Neural cell (in vitro differentiated cells): Measurements from ENCODE around the gene BICRA. TPM values are rescaled to one million over a fixed set of nuclear protein-coding genes. Genes with fewer than 3 reads are reported as not detected.

Experiments
- H2AFZ ChIP-seq: fragments of 200-600, 300-800 bp; sonication (generic), shearing (Covaris generic); 2 replicates; pipeline ENCODE4 v1.6.0; 2014; ENCODE audit warnings: low read depth, mild to moderate bottlenecking, antibody characterized with exemption, low read length, moderate library complexity
- H3F3A ChIP-seq: fragments of 200-600 bp; shearing (Covaris generic); 2 replicates; pipeline ENCODE4 v1.6.1; 2016; ENCODE audit warnings: mild to moderate bottlenecking, moderate library complexity, mixed read lengths, antibody characterized with exemption, low read length; ENCODE audit not compliant: insufficient read depth, poor library complexity, severe bottlenecking
- H3K27ac ChIP-seq: fragments of 200-600, 300-800 bp; sonication (generic), shearing (Covaris generic); 2 replicates; pipeline ENCODE4 v1.5.1; 2014; ENCODE audit warnings: mild to moderate bottlenecking, low read length, moderate library complexity
- H3K27me3 ChIP-seq: fragments of 300-800, 200-600 bp; sonication (generic), shearing (Covaris generic); 2 replicates; pipeline ENCODE4 v1.6.0; 2014; ENCODE audit warnings: mild to moderate bottlenecking, low read depth, low read length, moderate library complexity; ENCODE audit not compliant: insufficient read depth
- H3K36me3 ChIP-seq: fragments of 300-800, 200-600 bp; sonication (generic), shearing (Covaris generic); 2 replicates; pipeline ENCODE4 v1.5.1; 2014; ENCODE audit warnings: mild to moderate bottlenecking, antibody characterized with exemption, low read length, moderate library complexity; ENCODE audit not compliant: insufficient read depth
- H3K4me2 ChIP-seq: fragments of 300-800, 200-600 bp; sonication (generic), shearing (Covaris generic); 2 replicates; pipeline ENCODE4 v1.6.0; 2014; ENCODE audit warnings: mild to moderate bottlenecking, low read length
- H3K4me3 ChIP-seq: fragments of 300-800, 200-600 bp; sonication (generic), shearing (Covaris generic); 2 replicates; pipeline ENCODE4 v1.5.1; 2014; ENCODE audit warnings: mild to moderate bottlenecking, low read length, moderate library complexity
- H3K79me2 ChIP-seq: fragments of 200-600 bp; shearing (Covaris generic); replicated peaks from 2 replicates; pipeline ENCODE4 v1.6.0; 2014; ENCODE audit warnings: mild to moderate bottlenecking, low read length, moderate library complexity; ENCODE audit not compliant: insufficient read depth
- H3K9ac ChIP-seq: fragments of 300-800, 200-600 bp; sonication (generic), shearing (Covaris generic); 2 replicates; pipeline ENCODE4 v1.6.1; 2016; ENCODE audit warnings: mild to moderate bottlenecking, low read length, mixed read lengths
- H3K9me2 ChIP-seq: fragments of 200-600 bp; shearing (Covaris generic); 2 replicates; pipeline ENCODE4 v1.6.1; 2016; ENCODE audit warnings: mild to moderate bottlenecking, low read length, mixed read lengths; ENCODE audit not compliant: insufficient read depth
- H3K9me3 ChIP-seq: fragments of 200-600, 300-800 bp; sonication (generic), shearing (Covaris generic); 2 replicates; pipeline ENCODE4 v1.6.1; 2016; ENCODE audit warnings: mild to moderate bottlenecking, mixed run types, low read length, moderate library complexity, mixed read lengths
- H4K20me1 ChIP-seq: fragments of 200-600 bp; shearing (Covaris generic); 2 replicates; pipeline ENCODE4 v1.6.1; 2016; ENCODE audit warnings: mild to moderate bottlenecking, mixed run types; ENCODE audit not compliant: insufficient read depth
- EP300 ChIP-seq: fragments of 450-650 bp; conservative IDR thresholded peaks from 2 replicates; pipeline ENCODE4 v1.6.1; 2014; ENCODE audit warnings: antibody characterized with exemption, mild to moderate bottlenecking, moderate library complexity; ENCODE audit not compliant: poor library complexity, severe bottlenecking
- EZH2 ChIP-seq: fragments of 200-600, 300-800 bp; shearing (Covaris generic), sonication (generic); IDR thresholded peaks from 2 replicates; pipeline ENCODE4 v1.6.1; 2014; ENCODE audit warnings: antibody characterized with exemption, low read length, borderline replicate concordance, mild to moderate bottlenecking; ENCODE audit not compliant: insufficient read depth, poor library complexity, severe bottlenecking
- MXI1 ChIP-seq: fragments of 450-650 bp; conservative IDR thresholded peaks from 2 replicates; pipeline ENCODE4 v1.6.1; 2014; ENCODE audit warnings: antibody characterized with exemption, mild to moderate bottlenecking; ENCODE audit not compliant: poor library complexity, severe bottlenecking
- POLR2AphosphoS5 ChIP-seq: IDR thresholded peaks from 2 replicates; pipeline ENCODE4 v1.6.1; 2012
- RAD21 ChIP-seq: fragments of 450-650 bp; conservative IDR thresholded peaks from 2 replicates; pipeline ENCODE4 v1.6.1; 2014; ENCODE audit warnings: antibody characterized with exemption, mild to moderate bottlenecking, moderate library complexity
- SMC3 ChIP-seq: fragments of 450-650 bp; conservative IDR thresholded peaks from 2 replicates; pipeline ENCODE4 v1.6.1; 2014; ENCODE audit warnings: antibody characterized with exemption, mild to moderate bottlenecking, moderate library complexity; ENCODE audit not compliant: poor library complexity
- TAF1 ChIP-seq: IDR thresholded peaks from 2 replicates; pipeline ENCODE4 v1.6.1; 2012; ENCODE audit warnings: low read depth
- polyA plus RNA-seq: library from polyadenylated mRNA; depleted of rRNA; stranded (reverse); fragments of >200 nt; gene quantifications from 2 replicates; pipeline ENCODE4 v1.2.3, GENCODE V29; 2014
- TF ChIP-seq, protein P1 (sequence below): IDR thresholded peaks from 2 replicates; pipeline ENCODE4 v1.6.1; 2012; ENCODE audit warnings: borderline replicate concordance
- TF ChIP-seq, protein P2 (sequence below): fragments of 450-650 bp; IDR thresholded peaks from 2 replicates; pipeline ENCODE4 v1.5.1; 2014; ENCODE audit warnings: antibody characterized with exemption, mild to moderate bottlenecking, moderate library complexity; ENCODE audit not compliant: poor library complexity, severe bottlenecking

BICRA gene
- polyA plus RNA-seq, 1 donor from 2014 or later, result 0.11 TPM

DNA sequence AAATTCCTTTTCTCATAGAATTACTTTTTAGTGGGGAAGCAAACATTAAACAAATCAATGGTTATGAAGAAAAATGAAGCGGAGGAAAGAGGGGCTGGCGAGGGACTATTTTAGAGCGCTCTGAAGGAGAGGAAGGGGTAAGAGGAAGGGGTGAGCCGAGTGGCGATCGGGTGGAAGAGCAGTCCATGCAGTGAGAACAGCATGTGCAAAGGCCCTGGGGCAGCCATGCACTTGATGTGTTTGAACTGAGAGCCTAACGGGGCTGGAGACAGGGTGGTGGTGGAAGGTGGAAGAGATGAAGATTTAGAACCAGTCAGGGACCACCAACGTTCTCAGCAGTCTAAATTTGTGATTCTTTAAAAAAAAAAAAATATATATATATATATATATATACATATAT, 122.0 kb downstream of the BICRA start:
- no peaks in the 10 kb centered on the region for H3F3A ChIP-seq
- no peak overlapping the region for H3K9ac ChIP-seq
- no peaks in the 10 kb centered on the region for H4K20me1 ChIP-seq
- H3K9me2 ChIP-seq, result no peaks in the 10 kb centered on the region
- no peaks in the 10 kb centered on the region for H3K36me3 ChIP-seq
- H3K79me2 ChIP-seq, result no peaks in the 10 kb centered on the region
- H3K27me3 ChIP-seq, result peaks cover 6% of the 10 kb centered on the region
- H2AFZ ChIP-seq, result no peak overlapping the region
- no peak overlapping the region for H3K4me3 ChIP-seq
- no peaks in the 10 kb centered on the region for H3K9me3 ChIP-seq
- H3K4me2 ChIP-seq, result no peak overlapping the region
- no peak overlapping the region for H3K27ac ChIP-seq
- no peak for TF ChIP-seq POLR2AphosphoS5
- no peak for TF ChIP-seq MXI1
- TF ChIP-seq EP300, result no peak
- TF ChIP-seq EZH2, result no peak
- TF ChIP-seq RAD21, result no peak
- TF ChIP-seq, protein P1, sequence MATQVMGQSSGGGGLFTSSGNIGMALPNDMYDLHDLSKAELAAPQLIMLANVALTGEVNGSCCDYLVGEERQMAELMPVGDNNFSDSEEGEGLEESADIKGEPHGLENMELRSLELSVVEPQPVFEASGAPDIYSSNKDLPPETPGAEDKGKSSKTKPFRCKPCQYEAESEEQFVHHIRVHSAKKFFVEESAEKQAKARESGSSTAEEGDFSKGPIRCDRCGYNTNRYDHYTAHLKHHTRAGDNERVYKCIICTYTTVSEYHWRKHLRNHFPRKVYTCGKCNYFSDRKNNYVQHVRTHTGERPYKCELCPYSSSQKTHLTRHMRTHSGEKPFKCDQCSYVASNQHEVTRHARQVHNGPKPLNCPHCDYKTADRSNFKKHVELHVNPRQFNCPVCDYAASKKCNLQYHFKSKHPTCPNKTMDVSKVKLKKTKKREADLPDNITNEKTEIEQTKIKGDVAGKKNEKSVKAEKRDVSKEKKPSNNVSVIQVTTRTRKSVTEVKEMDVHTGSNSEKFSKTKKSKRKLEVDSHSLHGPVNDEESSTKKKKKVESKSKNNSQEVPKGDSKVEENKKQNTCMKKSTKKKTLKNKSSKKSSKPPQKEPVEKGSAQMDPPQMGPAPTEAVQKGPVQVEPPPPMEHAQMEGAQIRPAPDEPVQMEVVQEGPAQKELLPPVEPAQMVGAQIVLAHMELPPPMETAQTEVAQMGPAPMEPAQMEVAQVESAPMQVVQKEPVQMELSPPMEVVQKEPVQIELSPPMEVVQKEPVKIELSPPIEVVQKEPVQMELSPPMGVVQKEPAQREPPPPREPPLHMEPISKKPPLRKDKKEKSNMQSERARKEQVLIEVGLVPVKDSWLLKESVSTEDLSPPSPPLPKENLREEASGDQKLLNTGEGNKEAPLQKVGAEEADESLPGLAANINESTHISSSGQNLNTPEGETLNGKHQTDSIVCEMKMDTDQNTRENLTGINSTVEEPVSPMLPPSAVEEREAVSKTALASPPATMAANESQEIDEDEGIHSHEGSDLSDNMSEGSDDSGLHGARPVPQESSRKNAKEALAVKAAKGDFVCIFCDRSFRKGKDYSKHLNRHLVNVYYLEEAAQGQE, result no peak
- no peak for TF ChIP-seq TAF1
- TF ChIP-seq, protein P2, sequence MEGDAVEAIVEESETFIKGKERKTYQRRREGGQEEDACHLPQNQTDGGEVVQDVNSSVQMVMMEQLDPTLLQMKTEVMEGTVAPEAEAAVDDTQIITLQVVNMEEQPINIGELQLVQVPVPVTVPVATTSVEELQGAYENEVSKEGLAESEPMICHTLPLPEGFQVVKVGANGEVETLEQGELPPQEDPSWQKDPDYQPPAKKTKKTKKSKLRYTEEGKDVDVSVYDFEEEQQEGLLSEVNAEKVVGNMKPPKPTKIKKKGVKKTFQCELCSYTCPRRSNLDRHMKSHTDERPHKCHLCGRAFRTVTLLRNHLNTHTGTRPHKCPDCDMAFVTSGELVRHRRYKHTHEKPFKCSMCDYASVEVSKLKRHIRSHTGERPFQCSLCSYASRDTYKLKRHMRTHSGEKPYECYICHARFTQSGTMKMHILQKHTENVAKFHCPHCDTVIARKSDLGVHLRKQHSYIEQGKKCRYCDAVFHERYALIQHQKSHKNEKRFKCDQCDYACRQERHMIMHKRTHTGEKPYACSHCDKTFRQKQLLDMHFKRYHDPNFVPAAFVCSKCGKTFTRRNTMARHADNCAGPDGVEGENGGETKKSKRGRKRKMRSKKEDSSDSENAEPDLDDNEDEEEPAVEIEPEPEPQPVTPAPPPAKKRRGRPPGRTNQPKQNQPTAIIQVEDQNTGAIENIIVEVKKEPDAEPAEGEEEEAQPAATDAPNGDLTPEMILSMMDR, result no peak
- no peak for TF ChIP-seq SMC3

DNA sequence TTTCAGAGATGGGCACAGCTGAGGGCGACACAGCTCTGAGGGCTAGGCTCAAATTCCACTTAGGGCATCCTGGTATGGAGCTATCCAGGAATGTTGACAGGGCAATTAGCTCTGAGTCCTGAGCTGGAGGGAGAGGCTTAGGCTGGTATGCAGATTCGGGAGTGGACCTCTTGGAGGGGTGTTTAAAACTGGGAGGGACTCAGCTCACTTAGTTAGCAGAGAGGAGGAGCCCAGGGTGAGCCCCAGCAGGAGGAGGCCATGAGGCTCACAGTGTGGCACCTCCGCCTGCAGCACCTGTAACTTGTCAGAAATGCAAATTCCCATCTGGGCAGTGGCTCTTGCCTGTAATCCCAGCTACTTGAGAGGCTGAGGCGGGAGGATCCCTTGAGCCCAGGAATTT, 126.2 kb downstream of the BICRA start:
- Histone ChIP-seq H3K9me3 (no peaks in the 10 kb centered on the region), H3K27me3 (no peaks in the 10 kb centered on the region), H3K4me2 (no peak overlapping the region), H3K36me3 (no peaks in the 10 kb centered on the region), H2AFZ (no peak overlapping the region), H4K20me1 (no peaks in the 10 kb centered on the region), H3K9ac (no peak overlapping the region), H3K4me3 (no peak overlapping the region), H3K9me2 (no peaks in the 10 kb centered on the region), H3F3A (no peaks in the 10 kb centered on the region), H3K27ac (no peak overlapping the region), H3K79me2 (no peaks in the 10 kb centered on the region)
- TF ChIP-seq, protein P1, result no peak
- no peak for TF ChIP-seq POLR2AphosphoS5
- no peak for TF ChIP-seq SMC3
- TF ChIP-seq, protein P2, result no peak
- TF ChIP-seq RAD21, result no peak
- no peak for TF ChIP-seq MXI1
- no peak for TF ChIP-seq TAF1
